HG03571 (cell line): ENCODE data around the gene SSUH2.

Source experiments
- ATAC-seq: cut with Tn5 transposase; IDR thresholded peaks from one replicate; pipeline ENCODE4 v1.9.1; 2021; ENCODE audit not compliant: unreplicated experiment

SSUH2 gene

GRCh38 chr3:8643693-8644365, 769 bp downstream of the SSUH2 start:
- ATAC-seq, result no peak

DNA sequence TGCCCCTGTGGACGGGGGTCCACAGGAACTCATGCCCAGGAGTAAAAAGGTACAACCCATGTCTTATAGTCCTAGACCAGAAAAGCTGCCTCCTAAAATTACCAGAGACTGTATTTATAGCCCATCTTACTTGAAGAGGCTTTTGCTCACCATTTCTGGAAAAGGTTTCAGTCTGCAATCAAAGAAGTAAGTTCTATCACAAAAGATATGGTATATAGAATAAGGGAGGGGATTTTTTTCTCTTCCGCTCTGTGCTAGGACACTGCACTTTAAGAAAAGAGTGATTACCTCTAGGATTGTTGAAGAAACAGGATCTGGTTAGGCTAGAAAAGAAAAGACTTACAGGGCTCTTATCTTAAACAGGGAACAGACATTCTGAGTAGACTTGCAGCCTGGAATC, 2.6 kb downstream of the SSUH2 start:
- ATAC-seq, result no peak

- no peak for ATAC-seq
These were observed 3.1 kb downstream of the SSUH2 start for GRCh38 chr3:8641472-8641871.

DNA sequence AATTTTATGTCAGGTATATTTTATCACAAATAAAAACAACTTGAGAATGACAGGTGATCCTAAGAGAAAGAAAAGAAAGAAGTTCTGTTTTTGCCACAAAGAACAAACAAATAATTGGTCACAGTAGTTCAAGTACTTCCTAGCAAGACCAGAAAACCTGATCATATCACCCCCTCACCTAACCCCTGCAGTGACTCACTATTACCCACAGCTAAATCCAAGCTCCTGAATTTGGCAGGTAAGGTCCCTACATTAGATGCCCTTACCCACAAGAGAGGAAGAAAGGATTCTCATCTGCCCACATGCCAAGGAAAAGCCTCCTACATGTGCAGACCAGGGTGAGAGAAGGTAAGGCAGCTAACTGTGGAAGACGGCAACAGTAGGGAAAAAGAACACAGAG, 4.4 kb downstream of the SSUH2 start:
- ATAC-seq, result no peak

DNA sequence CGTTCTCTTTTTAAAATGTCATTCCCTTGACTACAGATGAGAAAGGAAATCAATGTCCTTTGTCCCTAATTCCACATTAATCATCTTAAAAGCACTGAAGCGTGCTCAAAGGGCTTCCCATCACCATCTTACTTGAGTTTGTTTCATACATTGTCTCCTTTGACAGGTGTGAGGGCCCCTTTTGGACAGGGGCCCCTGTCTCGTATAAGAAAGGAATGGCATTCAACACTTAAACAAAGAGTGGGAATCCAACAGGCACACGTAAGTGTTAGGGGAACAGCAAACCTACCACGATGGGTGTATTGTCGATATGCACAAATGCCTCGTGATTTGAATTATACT, 5.0 kb downstream of the SSUH2 start:
- no peak for ATAC-seq

DNA sequence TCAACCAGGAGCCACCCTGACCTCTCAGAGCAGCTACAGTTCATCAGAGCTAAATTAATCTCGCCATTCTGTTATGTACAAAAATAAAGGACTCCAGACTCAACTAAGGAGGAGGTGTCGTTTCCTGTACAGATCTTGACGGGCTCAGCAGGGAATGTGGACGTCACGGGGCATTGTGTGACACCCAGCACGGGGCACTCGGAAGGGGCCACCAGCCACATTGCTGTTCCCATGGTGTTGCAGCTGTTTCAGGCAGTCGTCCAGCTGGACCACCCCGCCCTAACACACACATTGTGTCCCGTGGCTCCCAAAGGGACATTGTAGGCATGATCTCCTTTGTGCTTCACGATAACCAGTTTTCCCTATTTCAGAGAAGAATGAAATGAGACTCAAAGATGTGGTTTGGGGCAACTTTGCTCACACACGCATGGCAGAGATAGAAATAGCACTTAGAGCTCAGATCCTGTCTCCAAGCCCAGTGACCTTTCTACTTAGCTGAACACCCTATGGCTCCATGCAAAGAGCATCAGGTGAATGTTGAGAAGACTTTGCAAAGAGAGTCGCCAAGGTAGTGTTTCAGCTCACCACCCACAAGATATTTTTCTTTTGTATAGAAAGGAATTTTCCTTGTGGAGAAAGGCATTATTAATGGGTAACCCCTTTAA, 5.5 kb downstream of the SSUH2 start:
- no peak for ATAC-seq

GRCh38 chr3:8637348-8637747, 7.2 kb downstream of the SSUH2 start:
- no peak for ATAC-seq

- ATAC-seq, result no peak
These were observed 9.0 kb downstream of the SSUH2 start for GRCh38 chr3:8635631-8636030.

DNA sequence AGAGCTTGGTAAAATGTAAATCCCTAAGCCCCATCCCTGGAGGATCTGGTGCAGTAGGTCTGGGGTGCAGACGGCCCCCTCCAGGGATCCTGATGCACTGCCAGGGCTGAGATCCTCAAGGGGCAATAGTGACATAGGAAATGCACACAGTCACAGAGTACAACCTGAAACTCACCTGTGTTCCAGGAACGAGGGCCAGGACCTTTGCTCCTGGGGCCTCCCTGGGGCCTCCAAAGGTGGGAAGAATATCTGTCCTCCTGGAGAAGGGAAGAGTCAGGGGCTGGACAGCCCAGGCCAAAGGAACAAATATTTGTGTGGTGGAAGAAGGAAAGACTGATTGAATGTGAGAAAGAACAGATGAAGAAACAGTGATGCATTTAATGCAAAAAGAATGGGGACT, 9.5 kb downstream of the SSUH2 start:
- no peak for ATAC-seq

DNA sequence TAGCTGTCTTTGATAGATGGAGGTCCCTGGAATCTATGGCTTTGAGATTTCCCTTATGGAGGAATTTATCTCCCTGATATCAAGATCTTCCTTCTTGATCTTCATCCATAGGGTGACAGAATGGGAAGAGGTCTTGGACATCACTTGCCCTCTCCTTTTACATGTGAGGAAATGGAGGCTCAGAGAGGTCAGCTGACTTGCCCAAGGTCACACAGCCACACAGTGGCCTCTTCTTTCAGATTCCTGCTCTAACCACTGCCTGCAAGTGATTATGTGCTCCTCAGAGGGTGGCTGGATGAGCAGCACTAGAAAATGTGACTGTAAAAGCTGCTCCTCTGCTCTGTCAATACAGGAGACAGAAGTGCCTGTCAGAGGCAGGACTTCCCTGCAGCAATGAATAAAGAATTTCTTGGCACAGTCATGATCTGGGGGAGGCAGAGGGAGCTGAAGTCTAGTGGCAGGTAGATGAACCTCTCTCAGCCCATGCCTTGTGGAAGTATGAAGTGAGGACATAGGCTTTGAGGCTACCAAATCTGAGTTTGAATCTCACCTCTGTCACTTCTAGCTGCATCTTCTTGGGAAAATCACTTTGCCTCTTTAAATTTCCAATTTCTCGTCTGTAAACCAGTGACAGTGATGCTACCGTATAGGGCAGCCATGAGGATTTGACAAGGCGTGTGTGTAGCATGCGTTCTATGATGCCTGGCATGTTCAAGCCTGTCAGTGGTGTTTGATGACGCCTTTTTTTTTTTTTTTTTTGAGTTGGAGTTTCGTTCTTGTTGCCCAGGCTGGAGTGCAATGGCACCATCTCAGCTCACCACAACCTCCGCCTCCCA, 12.0 kb downstream of the SSUH2 start:
- no peak for ATAC-seq

- no peak for ATAC-seq
These were observed 12.9 kb downstream of the SSUH2 start for GRCh38 chr3:8631661-8632060.

GRCh38 chr3:8629151-8630021, 15.2 kb downstream of the SSUH2 start:
- ATAC-seq, result peak; percentile 68

DNA sequence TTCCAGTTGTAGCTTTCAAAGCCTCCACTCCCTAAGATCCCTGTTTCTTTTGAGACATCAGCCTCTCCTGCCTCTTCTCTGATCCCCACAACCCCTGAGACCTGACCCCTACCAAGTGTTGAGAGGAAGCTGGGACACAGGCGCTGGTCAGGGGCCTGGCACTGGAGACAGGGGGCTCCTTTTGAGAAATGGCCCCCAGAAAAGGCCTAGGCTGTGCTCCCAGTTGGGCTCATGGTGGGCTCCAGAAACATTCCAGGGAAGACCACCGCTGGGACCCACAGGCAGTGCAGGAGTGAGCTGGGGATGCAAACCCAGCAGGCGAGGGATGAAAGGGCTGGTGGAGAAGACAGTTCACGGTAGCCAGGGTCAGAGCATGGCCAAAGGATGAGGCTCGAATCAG, 16.6 kb downstream of the SSUH2 start:
- ATAC-seq, result no peak

DNA sequence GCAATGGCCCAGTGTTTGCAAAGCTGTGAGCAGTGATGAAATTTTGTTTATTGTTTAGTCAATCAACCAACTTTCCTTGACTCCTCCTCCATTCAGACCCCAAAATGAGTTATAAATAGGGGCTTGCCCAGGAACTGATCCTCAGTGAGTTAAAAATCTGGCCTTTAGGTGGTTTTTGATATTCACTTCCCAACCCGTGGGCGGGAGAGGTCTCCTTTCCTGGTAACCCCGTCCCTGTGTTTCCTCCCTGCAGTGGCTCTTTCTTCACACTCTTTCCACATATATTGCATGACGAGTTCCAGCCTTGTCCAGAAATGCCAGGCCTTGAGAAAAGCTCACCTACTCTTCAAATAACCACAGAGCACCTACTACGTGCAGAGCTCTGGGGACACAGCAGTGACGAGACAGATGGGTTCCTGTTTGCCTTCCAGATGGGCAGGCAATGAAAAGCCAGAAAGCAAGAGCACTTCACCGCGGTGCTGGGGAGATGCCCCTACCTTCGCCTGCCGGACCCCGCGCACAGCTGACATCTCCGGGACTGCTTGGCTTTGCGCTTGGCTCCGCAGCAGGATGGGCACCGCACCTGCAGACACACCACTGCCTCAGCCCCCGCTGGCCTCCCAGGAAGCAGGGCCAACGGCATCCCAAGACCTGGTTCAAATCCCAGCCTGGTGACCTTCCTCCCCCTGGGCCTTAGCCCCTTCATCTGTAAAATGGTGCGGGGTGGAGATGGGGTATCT, 17.2 kb downstream of the SSUH2 start:
- ATAC-seq, result no peak

- no peak for ATAC-seq
These were observed 18.6 kb downstream of the SSUH2 start for GRCh38 chr3:8625991-8626390.

DNA sequence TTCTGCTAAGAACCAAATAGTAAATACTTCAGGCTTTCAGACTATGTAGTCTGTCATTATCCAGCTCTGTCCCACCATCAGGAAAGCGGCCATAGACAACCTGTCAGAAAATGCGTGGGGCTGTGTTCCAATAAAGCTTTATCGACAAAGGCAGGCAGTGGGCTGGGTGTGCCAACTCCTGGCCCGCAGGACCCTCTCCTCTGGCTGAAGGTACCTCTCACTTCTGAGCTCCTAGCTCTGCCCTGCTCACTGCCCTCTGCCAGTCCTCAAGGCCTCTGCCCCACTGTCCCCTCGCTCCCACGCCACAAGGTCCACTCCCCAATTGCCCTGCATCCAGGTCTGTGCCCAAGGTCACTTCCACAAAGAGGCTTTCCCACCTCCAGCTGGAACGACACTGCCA, 20.0 kb downstream of the SSUH2 start:
- ATAC-seq, result no peak

DNA sequence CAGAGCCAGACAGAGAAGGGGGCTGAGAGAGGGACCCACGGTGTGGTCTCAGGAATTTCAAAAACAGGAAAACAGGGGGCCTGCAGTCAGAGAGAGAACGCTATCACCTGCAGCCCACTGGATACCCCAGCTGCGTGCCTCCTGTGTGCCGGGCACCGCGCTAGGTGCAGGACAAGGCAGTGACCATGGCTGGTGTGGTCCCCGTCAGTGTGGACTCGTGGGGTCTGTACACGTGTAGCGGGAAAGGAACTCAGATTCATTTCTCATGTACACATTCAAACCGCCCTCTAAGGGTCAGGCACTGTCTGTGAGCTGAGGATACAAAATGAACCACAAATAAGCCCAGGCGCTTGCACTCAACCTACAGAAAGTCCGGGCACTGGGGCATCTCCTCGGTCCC, 20.9 kb downstream of the SSUH2 start:
- no peak for ATAC-seq

DNA sequence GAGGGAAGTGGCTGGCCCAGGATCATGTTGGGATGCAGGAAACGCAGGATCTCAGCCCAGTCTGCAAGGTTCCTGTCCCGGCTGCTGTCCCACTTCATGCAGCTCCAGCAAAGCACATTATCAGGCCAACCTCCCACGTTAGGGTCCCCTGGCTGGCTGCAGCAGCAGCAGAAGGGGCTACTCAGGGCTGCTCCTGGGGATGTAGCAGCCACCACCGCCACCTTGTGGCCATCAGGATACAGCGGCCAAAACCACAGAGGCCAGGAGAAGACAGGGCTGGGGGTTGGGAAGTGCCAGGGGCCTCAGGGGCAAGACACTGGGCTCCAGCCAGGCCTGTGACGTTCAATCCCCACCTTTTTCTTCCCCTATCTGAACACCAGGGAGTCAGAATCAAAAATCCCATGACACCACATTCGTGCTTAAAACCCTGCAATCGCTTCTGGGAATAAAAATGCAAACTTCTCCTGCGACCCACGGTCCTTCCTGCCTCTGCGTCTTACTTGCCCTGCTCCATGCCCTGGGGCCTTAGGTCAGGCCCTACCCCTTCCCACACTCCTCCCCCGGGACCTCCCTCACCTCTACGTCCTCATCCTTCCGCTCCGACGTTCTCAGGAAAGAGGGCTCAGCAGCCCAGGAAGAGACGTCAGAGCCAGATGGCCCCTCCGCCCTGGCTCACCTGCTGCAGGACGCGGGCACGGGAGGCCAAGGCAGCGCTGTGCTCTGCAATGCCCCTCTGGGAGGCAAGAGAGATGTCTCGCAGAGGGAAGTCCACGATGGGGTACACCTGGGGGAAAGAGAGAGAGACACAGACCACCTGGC, 21.5 kb downstream of the SSUH2 start:
- ATAC-seq, result peak; percentile 78

- ATAC-seq, result no peak
These were observed 22.7 kb downstream of the SSUH2 start for GRCh38 chr3:8621872-8622271.

DNA sequence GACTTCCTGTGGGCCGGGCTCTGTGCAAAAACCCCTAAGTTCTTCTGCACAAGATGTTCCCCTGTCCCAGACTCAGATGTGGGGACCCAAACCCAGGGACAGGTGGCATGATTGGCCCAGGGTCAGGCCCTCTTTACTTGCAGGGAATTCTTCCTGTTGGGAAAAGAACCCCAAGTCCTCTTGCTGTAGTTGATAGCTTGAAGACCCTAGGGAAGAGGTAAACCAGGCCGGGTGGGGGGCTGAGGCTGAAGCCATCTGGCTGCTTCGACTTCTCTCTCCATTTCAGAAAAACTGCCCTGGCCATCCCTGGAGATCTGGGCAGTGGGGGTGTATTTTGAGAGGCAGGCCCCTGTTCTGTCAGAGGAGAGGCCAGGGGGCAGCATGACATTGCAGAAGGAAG, 23.5 kb downstream of the SSUH2 start:
- no peak for ATAC-seq
